Vagina (tissue), 2 donors: Measurements from ENCODE around the gene SMAGP.
"Not testable (repeated sequence)": the region's sequence is repeated elsewhere in the genome, so short reads cannot be mapped to it uniquely, and the experiment has no call there.

Experiments
- POLR2A ChIP-seq, 2 donors: fragments of 450-650 bp; IDR thresholded peaks; one replicate each; pipeline ENCODE4 v1.6.1; 2017; ENCODE audit warnings: antibody characterized with exemption in 2 of 2, mild to moderate bottlenecking in 2 of 2, moderate library complexity in 2 of 2
- TF ChIP-seq, protein P1 (sequence below), 3 experiments: fragments of 450-650 bp in 2 of 3; fragments of 200-600 bp in 1 of 3; sonication (generic) in 1 of 3; IDR thresholded peaks; one replicate each; pipeline ENCODE4 v1.5.1; 2017 to 2019; ENCODE audit warnings: antibody characterized with exemption in 3 of 3, mild to moderate bottlenecking in 2 of 3, moderate library complexity in 2 of 3

DNA sequence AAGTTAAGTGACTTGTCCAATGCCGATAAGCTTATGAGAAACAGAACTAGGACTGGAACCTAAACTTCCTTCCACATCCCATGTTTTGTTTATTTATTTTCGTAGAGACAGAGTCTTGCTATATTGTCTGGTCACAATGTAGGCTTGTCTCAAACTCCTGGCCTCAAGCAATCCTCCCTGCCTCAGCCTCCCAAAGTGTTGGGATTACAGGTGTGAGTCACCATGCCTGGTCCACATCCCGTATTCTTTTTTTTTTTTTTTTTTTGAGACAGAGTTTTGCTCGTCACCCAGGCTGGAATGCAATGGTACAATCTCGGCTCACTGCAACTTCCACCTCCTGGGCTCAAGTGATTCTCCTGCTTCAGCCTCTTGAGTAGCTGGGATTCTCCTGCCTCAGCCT lies 43.1 kb downstream of the SMAGP start:
- TF ChIP-seq, protein P1, sequence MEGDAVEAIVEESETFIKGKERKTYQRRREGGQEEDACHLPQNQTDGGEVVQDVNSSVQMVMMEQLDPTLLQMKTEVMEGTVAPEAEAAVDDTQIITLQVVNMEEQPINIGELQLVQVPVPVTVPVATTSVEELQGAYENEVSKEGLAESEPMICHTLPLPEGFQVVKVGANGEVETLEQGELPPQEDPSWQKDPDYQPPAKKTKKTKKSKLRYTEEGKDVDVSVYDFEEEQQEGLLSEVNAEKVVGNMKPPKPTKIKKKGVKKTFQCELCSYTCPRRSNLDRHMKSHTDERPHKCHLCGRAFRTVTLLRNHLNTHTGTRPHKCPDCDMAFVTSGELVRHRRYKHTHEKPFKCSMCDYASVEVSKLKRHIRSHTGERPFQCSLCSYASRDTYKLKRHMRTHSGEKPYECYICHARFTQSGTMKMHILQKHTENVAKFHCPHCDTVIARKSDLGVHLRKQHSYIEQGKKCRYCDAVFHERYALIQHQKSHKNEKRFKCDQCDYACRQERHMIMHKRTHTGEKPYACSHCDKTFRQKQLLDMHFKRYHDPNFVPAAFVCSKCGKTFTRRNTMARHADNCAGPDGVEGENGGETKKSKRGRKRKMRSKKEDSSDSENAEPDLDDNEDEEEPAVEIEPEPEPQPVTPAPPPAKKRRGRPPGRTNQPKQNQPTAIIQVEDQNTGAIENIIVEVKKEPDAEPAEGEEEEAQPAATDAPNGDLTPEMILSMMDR (IDR thresholded peaks at IDR 0.05), result not testable (repeated sequence)
- not testable (repeated sequence) for TF ChIP-seq POLR2A (IDR thresholded peaks at IDR 0.05)
